Pancreas (tissue), 10 donors: ENCODE results near the gene TREH. TPM values are rescaled to one million over a fixed set of nuclear protein-coding genes. Genes with fewer than 3 reads are reported as not detected.
A peak's percentile ranks its signal among the peaks of the same experiment; 100 is the strongest.

ENCODE experiments used
- ATAC-seq, 4 donors: fragments of 200-7000 bp; cut with Tn5 transposase; one replicate each; pipeline versions ENCODE4 v1.8.0 to v1.9.1; 2020; ENCODE audit warnings: mild to moderate bottlenecking in 4 of 4, moderate library complexity in 4 of 4
- DNase-seq, 6 donors: peaks; one replicate each; pipeline ENCODE4 v3.0.0-alpha.2; 2020
- FAIRE-seq: peaks from 2 replicates; lab custom pipeline; 2012; peaks lifted over from hg19 to GRCh38; lab: Jason Lieb, UNC
- H3K27ac ChIP-seq, 4 donors: fragments of 200-600 bp; sonication (generic); 1 replicate in 3 of 4; 2 replicates in 1 of 4; pipeline versions ENCODE4 v1.5.0 to v1.8.0; 2020
- H3K27me3 ChIP-seq, 4 donors: fragments of 200-600 bp; one replicate each; pipeline ENCODE4 v1.8.0; 2021
- H3K36me3 ChIP-seq, 3 donors: fragments of 200-600 bp; sonication (generic) in 1 of 3; one replicate each; pipeline versions ENCODE4 v1.5.0 to v1.8.0; 2020 to 2021
- H3K4me1 ChIP-seq, 3 donors: fragments of 200-600 bp; one replicate each; pipeline ENCODE4 v1.8.0; 2021
- H3K4me3 ChIP-seq, 4 donors: fragments of 200-600 bp; sonication (generic) in 2 of 4; one replicate each; pipeline versions ENCODE4 v1.5.0 to v1.8.0; 2020 to 2021
- H3K9me3 ChIP-seq, 4 donors: fragments of 200-600 bp; one replicate each; pipeline ENCODE4 v1.8.0; 2021
- WGBS, 2 donors: extraction: QIAGEN DNeasy Blood & Tissue Kit; methylation state at CpG; one replicate each; pipeline ENCODE4 v1.1.7; 2013; 5-methylcytosine and 5-hydroxymethylcytosine counted together
- intact Hi-C, 3 donors: fragments of 100-400 bp; cut with DNase I; formaldehyde crosslinking; loops; one replicate each; pipeline versions ENCODE4 v1.11.1 to v1.14.2; 2022
- polyA plus RNA-seq, 2 donors: library from polyadenylated mRNA; stranded (reverse); fragments of 200-250 nt; gene quantifications; one replicate each; pipeline ENCODE4 v1.2.3, GENCODE V29; 2013
- total RNA-seq, 6 donors: library from RNA; stranded (reverse); fragmentation: NEBNext Ultra II Directional in 4 of 6; extraction: Animal tissue kit (Norgen Biotek cat#: 25700) in 4 of 6; gene quantifications; one replicate each; pipeline versions ENCODE4 v1.2.1 to v1.2.4, GENCODE V29; 2021 to 2023
- TF ChIP-seq, protein P1 (sequence below), 4 donors: fragments of 200-600 bp; sonication (generic) in 3 of 4; IDR thresholded peaks; one replicate each; pipeline versions ENCODE4 v1.5.0 to v1.8.0; 2021; ENCODE audit warnings: antibody characterized with exemption in 4 of 4
- donor health status: healthy with polysubstance abuse.
- donor health status: DM: no; HTN: no; CAD: no; lungs with moderate emphysema.
- donor health status: DM: no; HTN: no; CAD: no.
- donor health status: control.
- donor health status: control.
- donor health status: Bipolar disorder and iron deficiency.
- donor health status: DM: yes; HTN: yes; CAD: no.
- donor health status: DM: no; HTN: no; CAD: no.
- donor health status: DM: no; HTN: no; CAD: no.
- donor health status: DM: yes; HTN: yes; CAD: no.

Gene TREH
- total and polyA plus RNA-seq, 8 donors, result 0.14 to 4.7 (median 1.0) TPM

DNA sequence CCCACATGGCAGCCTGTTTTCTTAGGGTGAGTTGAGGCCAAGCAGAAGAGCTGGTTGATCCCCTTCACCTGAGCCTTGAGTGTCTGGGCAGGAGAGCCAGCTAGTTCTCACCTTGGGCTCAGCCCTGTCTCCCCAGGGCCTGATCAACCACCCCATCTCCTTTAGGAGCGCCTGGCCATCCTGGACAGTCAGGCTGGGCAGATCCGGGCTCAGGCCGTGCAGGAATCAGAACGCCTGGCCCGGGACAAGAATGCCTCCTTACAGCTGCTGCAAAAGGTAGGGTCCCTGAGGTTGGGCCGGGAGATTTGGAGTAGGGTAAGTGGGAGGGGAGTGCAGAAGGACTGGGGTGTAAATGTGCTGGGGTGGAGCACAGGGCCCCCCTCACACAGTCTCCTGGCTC is 40.7 kb downstream of the TREH start:
- intact Hi-C loops, result no loop called here
- Histone ChIP-seq H3K9me3 (no peaks in the 10 kb centered on the region), H3K4me1 (peaks cover 17 to 47% (median 26%) of the 10 kb centered on the region in 3 donors), H3K4me3 (no peak overlapping the region), H3K36me3 (peaks cover 0 to 18% (median 0%) of the 10 kb centered on the region in 3 donors), H3K27me3 (no peaks in the 10 kb centered on the region), H3K27ac (no peak overlapping the region)
- 84 to 95% methylated on average over 6 of the region's 6 CpGs for WGBS, 2 donors
- no peak for FAIRE-seq
- no peak for ATAC-seq
- no peak for DNase-seq
- TF ChIP-seq, protein P1, sequence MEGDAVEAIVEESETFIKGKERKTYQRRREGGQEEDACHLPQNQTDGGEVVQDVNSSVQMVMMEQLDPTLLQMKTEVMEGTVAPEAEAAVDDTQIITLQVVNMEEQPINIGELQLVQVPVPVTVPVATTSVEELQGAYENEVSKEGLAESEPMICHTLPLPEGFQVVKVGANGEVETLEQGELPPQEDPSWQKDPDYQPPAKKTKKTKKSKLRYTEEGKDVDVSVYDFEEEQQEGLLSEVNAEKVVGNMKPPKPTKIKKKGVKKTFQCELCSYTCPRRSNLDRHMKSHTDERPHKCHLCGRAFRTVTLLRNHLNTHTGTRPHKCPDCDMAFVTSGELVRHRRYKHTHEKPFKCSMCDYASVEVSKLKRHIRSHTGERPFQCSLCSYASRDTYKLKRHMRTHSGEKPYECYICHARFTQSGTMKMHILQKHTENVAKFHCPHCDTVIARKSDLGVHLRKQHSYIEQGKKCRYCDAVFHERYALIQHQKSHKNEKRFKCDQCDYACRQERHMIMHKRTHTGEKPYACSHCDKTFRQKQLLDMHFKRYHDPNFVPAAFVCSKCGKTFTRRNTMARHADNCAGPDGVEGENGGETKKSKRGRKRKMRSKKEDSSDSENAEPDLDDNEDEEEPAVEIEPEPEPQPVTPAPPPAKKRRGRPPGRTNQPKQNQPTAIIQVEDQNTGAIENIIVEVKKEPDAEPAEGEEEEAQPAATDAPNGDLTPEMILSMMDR (IDR thresholded peaks at IDR 0.05), result no peak

DNA sequence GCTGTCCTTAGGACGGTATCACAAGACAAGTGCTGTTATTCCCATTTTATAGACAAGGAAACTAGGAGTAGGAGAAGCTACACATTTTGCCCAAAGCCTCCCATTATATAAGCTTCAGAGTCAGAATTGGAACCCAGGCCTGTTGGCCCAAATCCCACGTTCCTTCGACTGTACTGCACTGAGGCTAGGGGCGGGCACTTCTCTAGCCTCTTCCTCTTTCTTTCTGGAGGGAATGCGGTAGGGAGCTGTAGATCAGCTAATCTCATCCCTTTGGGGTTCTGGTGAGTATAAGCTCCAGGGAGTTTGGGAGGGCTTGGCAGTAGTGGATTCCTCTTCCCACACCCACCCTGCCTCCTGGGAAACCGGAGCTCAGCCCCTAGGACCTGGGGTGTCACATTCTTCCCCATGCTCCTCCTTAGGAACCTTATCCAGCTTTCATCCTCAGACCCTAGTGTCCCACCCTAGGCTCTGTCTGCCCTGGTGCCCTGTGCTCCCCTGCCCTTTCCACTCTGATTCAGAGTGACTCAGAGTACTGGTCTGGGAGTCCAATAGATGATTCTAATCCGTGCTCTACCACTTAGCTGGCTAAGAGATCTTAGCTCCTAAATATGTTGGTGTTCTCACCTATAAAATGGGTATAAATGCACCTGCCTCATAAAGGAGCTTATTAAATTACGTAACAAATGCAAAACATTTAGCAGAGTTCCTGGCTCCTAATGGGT is 42.7 kb downstream of the TREH start:
- no peak overlapping the region for H3K4me3 ChIP-seq
- H3K4me1 ChIP-seq, result peaks cover 15 to 28% (median 15%) of the 10 kb centered on the region in 3 donors
- peaks cover 0 to 8% (median 0%) of the 10 kb centered on the region in 3 donors for H3K36me3 ChIP-seq
- no peak overlapping the region for H3K27ac ChIP-seq
- ATAC-seq (no peak), FAIRE-seq (no peak), DNase-seq (no peak)
- 82 to 83% methylated on average over 8 of the region's 8 CpGs for WGBS, 2 donors
- intact Hi-C loops, result no loop called here
- TF ChIP-seq, protein P1 (IDR thresholded peaks at IDR 0.05), result no peak
- H3K9me3 ChIP-seq, result no peaks in the 10 kb centered on the region
- H3K27me3 ChIP-seq, result no peaks in the 10 kb centered on the region

DNA sequence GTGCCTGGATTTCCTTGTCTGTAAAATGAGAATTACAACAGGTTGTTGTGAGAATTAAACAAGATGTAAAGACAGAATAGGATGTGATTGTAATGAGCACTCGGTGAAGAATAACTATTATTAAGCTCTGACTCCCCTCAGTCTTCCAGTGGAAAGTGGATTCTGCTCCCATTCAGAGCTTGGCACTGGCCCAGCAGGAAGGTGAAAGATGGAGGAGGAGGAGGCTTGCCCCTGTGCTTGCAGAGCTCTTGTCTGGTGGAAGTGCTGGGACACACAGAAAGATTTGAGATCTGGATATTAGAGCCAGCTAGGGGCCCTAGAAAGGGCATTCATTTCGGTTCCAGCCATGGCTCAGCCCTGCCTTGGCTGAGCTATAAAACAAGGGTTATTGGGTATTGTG is 43.8 kb downstream of the TREH start:
- intact Hi-C loops, result no loop called here

DNA sequence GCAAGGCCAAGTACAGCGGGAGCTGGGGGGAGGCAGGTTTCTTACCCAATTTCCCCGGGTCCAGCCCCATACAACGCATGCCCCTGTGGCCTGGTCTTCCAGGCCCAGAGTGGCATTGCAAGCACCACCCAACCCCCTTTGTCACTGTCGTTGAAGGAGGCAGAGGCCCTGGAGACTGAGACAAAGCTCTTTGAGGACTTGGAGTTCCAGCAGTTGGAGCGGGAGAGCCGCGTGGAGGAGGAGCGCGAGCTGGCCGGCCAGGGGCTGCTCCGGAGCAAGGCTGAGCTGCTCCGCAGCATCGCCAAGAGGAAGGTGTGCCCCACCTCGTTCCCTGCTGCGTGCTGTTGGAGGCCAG is 44.2 kb downstream of the TREH start:
- H3K27ac ChIP-seq, result peak overlapping the region; percentile 28 to 71 (median 56)
- peaks cover 7 to 15% (median 12%) of the 10 kb centered on the region in 3 donors for H3K4me1 ChIP-seq
- H3K27me3 ChIP-seq, result no peaks in the 10 kb centered on the region
- no peaks in the 10 kb centered on the region for H3K9me3 ChIP-seq
- DNase-seq, result no peak
- FAIRE-seq, result no peak
- intact Hi-C loops, result no loop called here
- ATAC-seq, result peak; percentile 36 to 63 (median 52)
- peak overlapping the region in 3 of 4 donors; percentile 7 to 42 (median 29) for H3K4me3 ChIP-seq
- H3K36me3 ChIP-seq, result peaks cover 0 to 8% (median 0%) of the 10 kb centered on the region in 3 donors
- 19 to 29% methylated on average over 15 of the region's 15 CpGs for WGBS, 2 donors
- TF ChIP-seq, protein P1 (IDR thresholded peaks at IDR 0.05), result no peak

More for the DNA sequence above, 43.8 kb downstream of the TREH start:
- peaks cover 7 to 17% (median 12%) of the 10 kb centered on the region in 3 donors for H3K4me1 ChIP-seq
- TF ChIP-seq, protein P1 (IDR thresholded peaks at IDR 0.05), result no peak
- peaks cover 0 to 8% (median 0%) of the 10 kb centered on the region in 3 donors for H3K36me3 ChIP-seq
- no peak for DNase-seq
- no peak for ATAC-seq
- WGBS, 2 donors, result 71 to 75% methylated on average over 2 of the region's 2 CpGs
- peak overlapping the region in 1 of 4 donors; percentile 48 for H3K27ac ChIP-seq
- no peaks in the 10 kb centered on the region for H3K27me3 ChIP-seq
- FAIRE-seq, result no peak
- H3K9me3 ChIP-seq, result no peaks in the 10 kb centered on the region
- peak overlapping the region in 1 of 4 donors; percentile 42 for H3K4me3 ChIP-seq
